Loucy (cell line): ENCODE measurements around the gene ENO1.

ENCODE experiments used
- CTCF ChIP-seq: fragments of 200-600 bp; sonication (generic); conservative IDR thresholded peaks from 2 replicates; pipeline ENCODE4 v1.5.1; 2014; ENCODE audit warnings: mild to moderate bottlenecking, antibody characterized with exemption, low read length
- EZH2phosphoT487 ChIP-seq: fragments of 200-600 bp; IDR thresholded peaks from 2 replicates; pipeline ENCODE4 v1.6.1; 2018; ENCODE audit warnings: antibody characterized with exemption, mild to moderate bottlenecking, moderate library complexity, borderline replicate concordance

DNA sequence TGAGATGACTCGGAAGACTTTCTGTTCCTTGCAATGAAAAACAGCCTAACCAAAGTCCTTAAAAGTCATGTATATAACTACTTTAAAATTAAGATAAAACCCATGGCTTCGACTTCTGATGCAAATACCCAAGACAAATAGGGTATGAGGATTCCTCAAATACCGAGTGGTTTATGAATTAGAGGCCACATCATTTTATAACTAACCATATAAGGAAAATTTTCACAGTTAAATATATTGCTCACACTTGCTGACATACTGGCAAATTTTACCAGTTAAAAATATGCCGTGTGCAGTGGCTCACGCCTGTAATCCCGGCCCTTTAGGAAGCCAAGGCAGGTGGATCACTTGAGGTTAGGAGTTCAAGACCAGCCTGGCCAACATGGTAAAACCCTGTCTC, 66.4 kb downstream of the ENO1 start:
- no peak for TF ChIP-seq CTCF
- no peak for TF ChIP-seq EZH2phosphoT487
